Measurements from ENCODE around the gene MYO9A. TPM values are rescaled to one million over a fixed set of nuclear protein-coding genes. Genes with fewer than 3 reads are reported as not detected.

MYO9A gene
- total RNA-seq, 1 donor = 55.9 TPM

DNA sequence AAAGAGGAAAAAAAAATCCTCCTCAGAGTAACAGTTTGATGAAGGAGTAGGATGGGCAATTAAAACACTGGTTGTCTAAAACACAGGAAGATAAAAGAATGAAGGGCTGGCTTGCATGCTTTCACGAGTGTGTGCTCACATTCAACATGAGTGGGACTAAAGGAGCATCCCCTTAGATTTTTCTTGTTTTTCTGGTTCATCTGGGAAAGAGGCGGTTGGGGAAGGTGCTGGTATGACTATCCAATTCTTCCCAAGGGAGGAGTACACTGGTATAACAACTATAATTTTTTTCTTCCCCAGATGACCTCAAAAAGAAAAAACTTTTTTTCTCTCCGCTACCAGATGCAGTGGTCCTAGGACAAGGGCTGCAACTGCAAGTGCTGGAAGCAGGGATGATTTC is 143.7 kb downstream of the MYO9A start:
- DNase-seq (ENCODE audit: low read depth) = no peak
- H3K4me3 ChIP-seq (ENCODE audit: low read depth, low read length) = no peak overlapping the region
- TF ChIP-seq, protein P1, sequence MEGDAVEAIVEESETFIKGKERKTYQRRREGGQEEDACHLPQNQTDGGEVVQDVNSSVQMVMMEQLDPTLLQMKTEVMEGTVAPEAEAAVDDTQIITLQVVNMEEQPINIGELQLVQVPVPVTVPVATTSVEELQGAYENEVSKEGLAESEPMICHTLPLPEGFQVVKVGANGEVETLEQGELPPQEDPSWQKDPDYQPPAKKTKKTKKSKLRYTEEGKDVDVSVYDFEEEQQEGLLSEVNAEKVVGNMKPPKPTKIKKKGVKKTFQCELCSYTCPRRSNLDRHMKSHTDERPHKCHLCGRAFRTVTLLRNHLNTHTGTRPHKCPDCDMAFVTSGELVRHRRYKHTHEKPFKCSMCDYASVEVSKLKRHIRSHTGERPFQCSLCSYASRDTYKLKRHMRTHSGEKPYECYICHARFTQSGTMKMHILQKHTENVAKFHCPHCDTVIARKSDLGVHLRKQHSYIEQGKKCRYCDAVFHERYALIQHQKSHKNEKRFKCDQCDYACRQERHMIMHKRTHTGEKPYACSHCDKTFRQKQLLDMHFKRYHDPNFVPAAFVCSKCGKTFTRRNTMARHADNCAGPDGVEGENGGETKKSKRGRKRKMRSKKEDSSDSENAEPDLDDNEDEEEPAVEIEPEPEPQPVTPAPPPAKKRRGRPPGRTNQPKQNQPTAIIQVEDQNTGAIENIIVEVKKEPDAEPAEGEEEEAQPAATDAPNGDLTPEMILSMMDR (IDR thresholded peaks at IDR 0.05; ENCODE audit: insufficient read depth, low read length) = no peak

DNA sequence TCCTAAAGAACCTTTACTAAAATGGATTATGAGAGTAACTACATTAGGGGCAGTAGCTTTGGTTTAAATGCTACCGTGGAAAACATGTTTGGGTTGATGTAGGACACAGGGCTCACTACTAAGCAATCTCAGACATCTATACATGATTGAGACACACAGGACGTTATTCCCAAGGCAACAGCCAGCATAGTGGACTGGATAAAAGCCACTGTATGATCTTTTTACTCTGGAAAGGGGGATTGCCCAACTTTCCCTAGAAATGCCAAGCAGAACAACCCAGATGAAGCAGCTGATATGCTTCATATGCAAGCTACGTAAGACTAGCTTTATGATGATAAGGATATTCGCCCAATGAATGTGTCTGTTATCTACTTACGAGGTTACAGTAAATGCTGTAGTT is 144.6 kb downstream of the MYO9A start:
- no peak for DNase-seq (ENCODE audit: low read depth)
- H3K4me3 ChIP-seq (ENCODE audit: low read depth, low read length) = no peak overlapping the region
- TF ChIP-seq, protein P1 (IDR thresholded peaks at IDR 0.05; ENCODE audit: insufficient read depth, low read length) = no peak

DNA sequence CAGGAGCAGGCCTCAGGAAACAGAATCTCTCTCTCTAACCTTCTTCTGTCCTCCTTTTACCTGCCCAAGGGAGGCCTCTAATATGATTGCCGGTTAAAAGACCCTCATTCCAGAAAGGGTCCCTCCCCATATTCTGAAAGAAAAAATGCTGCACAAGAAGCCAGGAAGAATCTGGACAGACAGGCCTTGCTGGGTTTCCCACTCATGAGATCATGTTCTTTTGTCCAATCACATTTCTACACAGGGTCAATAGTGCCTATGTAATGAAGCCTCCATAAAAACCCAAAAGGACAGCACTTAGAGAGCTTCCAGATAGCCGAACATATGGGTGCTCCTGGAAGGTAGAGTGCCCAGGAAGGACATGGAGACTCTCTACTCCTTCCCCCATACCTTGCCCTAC is 146.0 kb downstream of the MYO9A start:
- no peak overlapping the region for H3K4me3 ChIP-seq (ENCODE audit: low read depth, low read length)
- DNase-seq (ENCODE audit: low read depth) = no peak
- TF ChIP-seq, protein P1 (IDR thresholded peaks at IDR 0.05; ENCODE audit: insufficient read depth, low read length) = no peak

DNA sequence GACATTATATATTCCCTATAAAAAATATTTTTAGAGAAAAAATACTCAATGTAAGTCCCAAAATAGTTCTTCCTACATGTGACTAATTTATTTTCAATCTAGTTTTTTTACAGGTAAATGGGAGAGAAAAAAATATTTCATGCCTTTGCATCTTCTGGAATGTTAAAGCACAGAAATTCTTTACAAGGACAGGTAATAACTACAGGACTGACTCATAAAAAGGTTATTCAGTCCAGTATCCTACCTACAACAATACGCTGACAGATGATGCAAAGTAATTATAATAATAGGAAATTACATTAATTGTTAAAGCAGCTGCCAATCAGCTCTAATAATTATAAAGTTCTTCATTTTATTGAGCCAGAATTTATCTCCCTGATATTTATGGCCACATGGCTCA is 147.5 kb downstream of the MYO9A start:
- no peak for DNase-seq (ENCODE audit: low read depth)
- TF ChIP-seq, protein P1 (IDR thresholded peaks at IDR 0.05; ENCODE audit: insufficient read depth, low read length) = no peak
- no peak overlapping the region for H3K4me3 ChIP-seq (ENCODE audit: low read depth, low read length)

DNA sequence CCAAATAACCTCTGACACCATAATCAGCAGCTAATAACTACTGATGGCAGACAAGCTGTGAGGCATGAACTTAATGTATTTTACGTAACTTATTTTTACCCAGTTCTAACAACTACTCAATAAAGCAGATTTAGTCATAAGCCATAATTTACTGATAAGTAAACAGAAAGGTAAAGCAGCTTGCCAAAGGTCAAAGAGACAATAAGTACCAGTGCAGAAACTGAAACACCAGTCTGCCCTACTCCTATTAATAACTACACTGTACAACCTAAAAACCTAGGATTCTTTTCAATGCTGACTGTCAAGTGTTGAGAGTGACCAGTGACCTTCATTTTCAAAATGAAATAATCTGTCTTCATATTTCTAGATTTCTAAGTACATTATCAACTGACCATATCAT is 155.4 kb downstream of the MYO9A start:
- TF ChIP-seq, protein P1 (IDR thresholded peaks at IDR 0.05; ENCODE audit: insufficient read depth, low read length) = no peak
- DNase-seq (ENCODE audit: low read depth) = peak; percentile 18

DNA sequence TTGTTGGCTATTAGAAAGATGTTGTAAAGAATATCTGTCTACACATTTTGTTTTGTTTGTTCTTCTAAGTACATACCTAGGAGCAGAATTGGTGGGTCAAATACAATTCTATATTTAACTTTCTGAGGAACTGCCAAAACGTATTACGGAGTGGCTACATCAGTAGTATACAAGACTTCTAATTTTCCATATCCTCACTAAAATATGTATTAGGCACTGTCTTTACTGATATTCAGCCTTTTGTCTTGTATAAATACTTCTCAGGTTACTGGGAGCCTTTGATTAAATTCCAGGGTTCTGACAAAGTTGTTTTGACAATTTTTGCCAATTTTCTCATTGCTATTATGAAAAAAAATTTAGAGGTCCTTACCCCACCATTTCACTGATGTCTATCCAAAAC is 160.9 kb downstream of the MYO9A start:
- TF ChIP-seq, protein P1 (IDR thresholded peaks at IDR 0.05; ENCODE audit: insufficient read depth, low read length) = no peak
- H3K4me3 ChIP-seq (ENCODE audit: low read depth, low read length) = no peak overlapping the region
- peak; percentile 17 for DNase-seq (ENCODE audit: low read depth)

More for the DNA sequence above, 155.4 kb downstream of the MYO9A start:
- H3K4me3 ChIP-seq (ENCODE audit: low read depth, low read length) = no peak overlapping the region

DNA sequence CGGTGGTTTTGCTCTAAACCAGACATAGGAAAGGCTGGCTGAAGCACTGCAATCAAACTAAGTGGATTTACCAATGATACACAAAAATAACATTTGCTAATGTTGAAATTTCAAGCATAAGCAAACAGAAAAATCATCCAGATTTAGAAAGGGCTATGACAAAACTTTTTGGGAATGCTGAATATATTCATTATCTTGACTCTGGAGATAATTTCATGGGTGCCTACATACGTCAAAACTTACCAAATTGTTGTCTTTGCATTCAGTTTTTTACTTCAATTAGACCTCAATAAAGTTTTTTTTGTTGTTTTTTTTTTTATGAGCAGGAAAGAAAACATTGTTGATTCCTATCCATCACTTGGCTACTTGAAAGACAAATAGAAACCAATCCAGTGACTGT is 166.8 kb downstream of the MYO9A start:
- TF ChIP-seq, protein P1 (IDR thresholded peaks at IDR 0.05; ENCODE audit: insufficient read depth, low read length) = no peak
- DNase-seq (ENCODE audit: low read depth) = peak; percentile 67
- no peak overlapping the region for H3K4me3 ChIP-seq (ENCODE audit: low read depth, low read length)
